H1 (cell line): Measurements from ENCODE around the gene NXT1. TPM values are rescaled to one million over a fixed set of nuclear protein-coding genes. Genes with fewer than 3 reads are reported as not detected.

Experiments
- CTCF ChIA-PET: fragments of 300-600 bp; sonication (Branson Sonifier 250); formaldehyde crosslinking; loops from one replicate; lab custom pipeline; 2021; ENCODE audit not compliant: partially characterized antibody; lab: Charles Lee
- POLR2A ChIA-PET: fragments of 300-600 bp; sonication (Branson Sonifier 250); formaldehyde crosslinking; loops from one replicate; lab custom pipeline; 2021; ENCODE audit warnings: inconsistent platforms; ENCODE audit not compliant: partially characterized antibody; lab: Charles Lee
- DNase-seq, 2 experiments: peaks; one replicate each; pipeline versions ENCODE4 v3.0.0 to v3.0.0-alpha.2; 2010 to 2022; ENCODE audit warnings: low spot score in 2 of 2, low read depth in 1 of 2, mixed read lengths in 1 of 2
- FAIRE-seq: peaks from 2 replicates; lab custom pipeline; 2011; peaks lifted over from hg19 to GRCh38; lab: Jason Lieb, UNC
- H2AFZ ChIP-seq: 2 replicates; pipeline ENCODE4 v1.8.1; 2012; ENCODE audit warnings: low read length, inconsistent platforms
- H2AK5ac ChIP-seq: 2 replicates; pipeline ENCODE4 v1.6.1; 2013; ENCODE audit warnings: low read depth, low read length
- H2BK120ac ChIP-seq: replicated peaks from 2 replicates; pipeline ENCODE3; 2013; ENCODE audit warnings: low read depth, low read length, inconsistent platforms
- H2BK12ac ChIP-seq: 2 replicates; pipeline ENCODE4 v1.6.1; 2013; ENCODE audit warnings: low read depth, low read length
- H2BK15ac ChIP-seq: 2 replicates; pipeline ENCODE4 v1.6.1; 2013; ENCODE audit warnings: low read length
- H2BK20ac ChIP-seq: 2 replicates; pipeline ENCODE4 v1.6.1; 2013; ENCODE audit warnings: low read length
- H2BK5ac ChIP-seq: 2 replicates; pipeline ENCODE4 v1.6.1; 2013; ENCODE audit warnings: low read depth, low read length
- H3K14ac ChIP-seq: 2 replicates; pipeline ENCODE4 v1.6.1; 2013; ENCODE audit warnings: inconsistent platforms; ENCODE audit not compliant: insufficient read length
- H3K18ac ChIP-seq: 2 replicates; pipeline ENCODE4 v1.6.1; 2013; ENCODE audit warnings: low read length; ENCODE audit errors: extremely low read depth
- H3K23ac ChIP-seq: 2 replicates; pipeline ENCODE4 v1.6.1; 2013; ENCODE audit warnings: inconsistent platforms; ENCODE audit not compliant: insufficient read length
- H3K23me2 ChIP-seq: 2 replicates; pipeline ENCODE4 v1.6.1; 2013; ENCODE audit warnings: low read depth, low read length
- H3K27ac ChIP-seq: 2 replicates; pipeline ENCODE4 v1.6.1; 2011; ENCODE audit warnings: low read depth, low read length, inconsistent platforms
- H3K27me3 ChIP-seq, 4 experiments: replicated peaks in 1 of 4; 1 replicate in 1 of 4; 2 replicates in 3 of 4; pipeline versions ENCODE4 v1.6.1 to v1.8.1; 2011 to 2013; ENCODE audit warnings: low read length in 3 of 4, mild to moderate bottlenecking in 3 of 4, inconsistent platforms in 2 of 4, mixed read lengths in 2 of 4, moderate library complexity in 1 of 4; ENCODE audit not compliant: control insufficient read depth in 3 of 4, insufficient read depth in 3 of 4; ENCODE audit errors: extremely low read depth in 1 of 4
- H3K36me3 ChIP-seq, 4 experiments: 2 replicates each; pipeline versions ENCODE4 v1.6.1 to v1.8.1; 2011 to 2013; ENCODE audit warnings: mild to moderate bottlenecking in 4 of 4, low read length in 3 of 4, moderate library complexity in 2 of 4, control low read depth in 1 of 4, inconsistent platforms in 1 of 4; ENCODE audit not compliant: insufficient read depth in 4 of 4, control insufficient read depth in 2 of 4
- H3K4ac ChIP-seq: replicated peaks from 2 replicates; pipeline ENCODE3; 2013; ENCODE audit warnings: low read length, low read depth, mixed read lengths, inconsistent platforms; ENCODE audit not compliant: insufficient read length
- H3K4me1 ChIP-seq, 4 experiments: replicated peaks in 1 of 4; 1 replicate in 1 of 4; 2 replicates in 3 of 4; pipeline versions ENCODE4 v1.6.1 to v1.8.1; 2011 to 2013; ENCODE audit warnings: low read length in 3 of 4, inconsistent platforms in 2 of 4, mixed read lengths in 1 of 4; ENCODE audit not compliant: insufficient read depth in 4 of 4, control insufficient read depth in 3 of 4
- H3K4me2 ChIP-seq, 2 experiments: 2 replicates each; pipeline versions ENCODE4 v1.6.1 to v1.8.1; 2011 to 2013; ENCODE audit warnings: low read depth in 2 of 2, low read length in 2 of 2, control low read depth in 1 of 2, inconsistent platforms in 1 of 2, mild to moderate bottlenecking in 1 of 2; ENCODE audit not compliant: insufficient read depth in 1 of 2
- H3K4me3 ChIP-seq, 4 experiments: fragments of 200-600, 300-600 bp in 1 of 4; sonication (generic), shearing (Covaris generic), sonication (Bioruptor Twin) in 1 of 4; 2 replicates each; pipeline versions ENCODE4 v1.5.1 to v1.8.1; 2011 to 2016; ENCODE audit warnings: low read length in 4 of 4, low read depth in 3 of 4, control low read depth in 2 of 4, inconsistent platforms in 2 of 4, mild to moderate bottlenecking in 2 of 4, mixed read lengths in 1 of 4, moderate library complexity in 1 of 4; ENCODE audit not compliant: insufficient read depth in 2 of 4; ENCODE audit errors: extremely low read depth in 1 of 4
- H3K56ac ChIP-seq: replicated peaks from 2 replicates; pipeline ENCODE3; 2013; ENCODE audit warnings: low read depth, mild to moderate bottlenecking, mixed read lengths, low read length, inconsistent platforms; ENCODE audit not compliant: insufficient read length
- H3K79me1 ChIP-seq: 2 replicates; pipeline ENCODE4 v1.6.1; 2013; ENCODE audit warnings: low read depth, low read length, control low read depth
- H3K79me2 ChIP-seq, 2 experiments: 2 replicates each; pipeline versions ENCODE4 v1.6.1 to v1.8.1; 2012 to 2013; ENCODE audit warnings: low read length in 2 of 2, mild to moderate bottlenecking in 2 of 2, inconsistent platforms in 1 of 2; ENCODE audit not compliant: insufficient read depth in 2 of 2, control insufficient read depth in 1 of 2
- H3K9ac ChIP-seq, 4 experiments: replicated peaks in 1 of 4; 1 replicate in 1 of 4; 2 replicates in 3 of 4; pipeline versions ENCODE4 v1.6.1 to v1.8.1; 2011 to 2013; ENCODE audit warnings: low read depth in 3 of 4, low read length in 3 of 4, control low read depth in 2 of 4, mild to moderate bottlenecking in 2 of 4, moderate library complexity in 2 of 4, inconsistent platforms in 1 of 4; ENCODE audit errors: extremely low read depth in 1 of 4
- H3K9me3 ChIP-seq, 2 experiments: 2 replicates each; pipeline versions ENCODE4 v1.6.1 to v1.8.1; 2012 to 2013; ENCODE audit warnings: mild to moderate bottlenecking in 2 of 2, moderate library complexity in 2 of 2, control low read depth in 1 of 2, inconsistent platforms in 1 of 2, low read depth in 1 of 2, low read length in 1 of 2, mixed read lengths in 1 of 2; ENCODE audit not compliant: insufficient read depth in 2 of 2
- H4K20me1 ChIP-seq, 2 experiments: replicated peaks in 1 of 2; 2 replicates each; pipeline versions ENCODE3 to v1.8.1; 2011 to 2013; ENCODE audit warnings: inconsistent platforms in 2 of 2, low read length in 2 of 2, mild to moderate bottlenecking in 1 of 2; ENCODE audit not compliant: insufficient read depth in 2 of 2, control insufficient read depth in 1 of 2
- H4K5ac ChIP-seq: 2 replicates; pipeline ENCODE4 v1.6.1; 2013; ENCODE audit warnings: low read length, low read depth, mixed read lengths, inconsistent platforms; ENCODE audit not compliant: insufficient read length
- H4K8ac ChIP-seq: 2 replicates; pipeline ENCODE4 v1.8.0; 2013; ENCODE audit warnings: mild to moderate bottlenecking, moderate library complexity, low read length, inconsistent platforms; ENCODE audit not compliant: insufficient read depth; ENCODE audit errors: extremely low read depth
- H4K91ac ChIP-seq: replicated peaks from 2 replicates; pipeline ENCODE3; 2013; ENCODE audit warnings: low read length, mixed read lengths, inconsistent platforms; ENCODE audit not compliant: insufficient read length
- ATF3 ChIP-seq: IDR thresholded peaks from 2 replicates; pipeline ENCODE4 v1.6.1; 2011; ENCODE audit warnings: low read depth, mild to moderate bottlenecking, low read length; ENCODE audit not compliant: insufficient read depth
- BCL11A ChIP-seq, 2 experiments: IDR thresholded peaks; one replicate each; pipeline ENCODE4 v1.6.1; 2011; ENCODE audit warnings: low read depth in 2 of 2, low read length in 2 of 2, mild to moderate bottlenecking in 2 of 2
- CTBP2 ChIP-seq: IDR thresholded peaks from 2 replicates; pipeline ENCODE4 v1.7.0; 2011; ENCODE audit warnings: borderline replicate concordance, mild to moderate bottlenecking, moderate library complexity, mixed read lengths, low read length; ENCODE audit not compliant: insufficient read depth, insufficient read length
- E2F6 ChIP-seq: IDR thresholded peaks from 2 replicates; pipeline ENCODE4 v1.6.1; 2012; ENCODE audit warnings: inconsistent platforms
- GABPA ChIP-seq: IDR thresholded peaks from 2 replicates; pipeline ENCODE4 v1.6.1; 2011; ENCODE audit warnings: mild to moderate bottlenecking, low read length, moderate library complexity, borderline replicate concordance; ENCODE audit not compliant: insufficient read depth
- GTF2F1 ChIP-seq: IDR thresholded peaks from 2 replicates; pipeline ENCODE4 v1.6.1; 2012; ENCODE audit warnings: low read depth, low read length, improper control_type of control experiment, borderline replicate concordance
- MAFK ChIP-seq: IDR thresholded peaks from 2 replicates; pipeline ENCODE4 v1.6.1; 2012; ENCODE audit warnings: low read depth, mild to moderate bottlenecking, improper control_type of control experiment, low read length
- NRF1 ChIP-seq: IDR thresholded peaks from 2 replicates; pipeline ENCODE4 v1.6.1; 2011; ENCODE audit warnings: mild to moderate bottlenecking, low read depth, low read length, improper control_type of control experiment
- POU5F1 ChIP-seq: IDR thresholded peaks from 2 replicates; pipeline ENCODE4 v1.6.1; 2011; ENCODE audit warnings: low read depth, mild to moderate bottlenecking, low read length, moderate library complexity
- RFX5 ChIP-seq: IDR thresholded peaks from 2 replicates; pipeline ENCODE4 v1.6.1; 2011; ENCODE audit warnings: low read depth, low read length, improper control_type of control experiment, borderline replicate concordance
- WGBS, 2 experiments: shearing (Covaris generic) in 1 of 2; methylation state at CpG; one replicate each; pipeline versions ENCODE4 v1.1.6 to v1.1.7; 2013 to 2015; ENCODE audit warnings: low lambda C conversion rate in 2 of 2, mixed read lengths in 2 of 2, inconsistent platforms in 1 of 2, low coverage in 1 of 2, missing lambda C conversion rate in 1 of 2; ENCODE audit not compliant: insufficient replicate concordance in 2 of 2, insufficient coverage in 1 of 2, insufficient read length in 1 of 2; ENCODE audit errors: extremely low coverage in 1 of 2, missing lambda C conversion rate in 1 of 2; 5-methylcytosine and 5-hydroxymethylcytosine counted together
- polyA plus RNA-seq, 7 experiments: library from polyadenylated mRNA; depleted of rRNA in 3 of 7; stranded (reverse) in 5 of 7; unstranded in 2 of 7; fragments of >200 nt in 5 of 7; fragments of 200-250 nt in 2 of 7; gene quantifications; 1 replicate in 5 of 7; 2 replicates in 1 of 7; 4 replicates in 1 of 7; pipeline versions ENCODE4 v1.2.1 to v1.2.3, GENCODE V29; 2011 to 2013; ENCODE audit warnings: missing spikeins in 2 of 7, mixed read lengths in 2 of 7
- total RNA-seq: library from RNA; stranded (reverse); fragmentation: NEBNext Ultra II Directional; extraction: Animal tissue kit (Norgen Biotek cat#: 25700); gene quantifications from 2 replicates; pipeline ENCODE4 v1.2.1, GENCODE V29; 2021

Gene NXT1
- total and polyA plus RNA-seq, 2 of the 8 experiments (the other 6 are each of a cell fraction or from before 2014, with no cell fraction given): 23.1 to 26.5 TPM

- FAIRE-seq (no peak), DNase-seq (no peak)
- no peak for TF ChIP-seq ATF3
- no peak for TF ChIP-seq POU5F1
- TF ChIP-seq GTF2F1: no peak
- no peak for TF ChIP-seq CTBP2
- TF ChIP-seq E2F6: no peak
- TF ChIP-seq GABPA: no peak
- TF ChIP-seq RFX5: no peak
- TF ChIP-seq NRF1: no peak
- no peak for TF ChIP-seq MAFK
- TF ChIP-seq BCL11A (IDR thresholded peaks at IDR 0.05; ENCODE audit: low read depth in 2 of 2, low read length in 2 of 2): no peak
- H4K5ac ChIP-seq: no peak overlapping the region
- 92% methylated on average over 2 of the region's 2 CpGs; no CpG with 5 or more reads in 1 of the 2 experiments for WGBS, 2 experiments
- ChIA-PET POLR2A (no interaction called here), CTCF (interaction anchor here (1.0 to 1.1 kb wide), 2 partner anchors 11 to 291 kb away, joined by 3 to 4 read pairs; no protein-coding TSS in a partner anchor)
- no peak overlapping the region for H2AK5ac ChIP-seq
- no peak overlapping the region for H3K14ac ChIP-seq
- H2BK12ac ChIP-seq: no peak overlapping the region
- no peaks in the 10 kb centered on the region for H3K4me1 ChIP-seq
- H2BK15ac ChIP-seq: no peak overlapping the region
- H3K9ac ChIP-seq: no peak overlapping the region
- peaks cover 5% of the 10 kb centered on the region for H3K79me1 ChIP-seq
- H2AFZ ChIP-seq: no peak overlapping the region
- no peak overlapping the region for H4K8ac ChIP-seq
- no peak overlapping the region for H4K91ac ChIP-seq
- H3K27ac ChIP-seq: no peak overlapping the region
- H3K79me2 ChIP-seq: peaks cover 0 to 44% of the 10 kb centered on the region in 2 experiments; a peak in 3 of 4 replicates
- H3K4me2 ChIP-seq: no peak overlapping the region
- no peak overlapping the region for H3K4me3 ChIP-seq
- H3K18ac ChIP-seq: no peak overlapping the region
- H3K23ac ChIP-seq: no peak overlapping the region
- peaks cover 7 to 15% of the 10 kb centered on the region in 2 experiments for H4K20me1 ChIP-seq
- H3K23me2 ChIP-seq: no peaks in the 10 kb centered on the region
- no peak overlapping the region for H3K4ac ChIP-seq
- no peaks in the 10 kb centered on the region for H3K27me3 ChIP-seq
- H3K36me3 ChIP-seq: peaks cover 12 to 54% (median 37%) of the 10 kb centered on the region in 4 experiments
- no peaks in the 10 kb centered on the region for H3K9me3 ChIP-seq
- no peak overlapping the region for H2BK5ac ChIP-seq
- no peak overlapping the region for H2BK120ac ChIP-seq
- H2BK20ac ChIP-seq: no peak overlapping the region
- no peak overlapping the region for H3K56ac ChIP-seq
These were observed 17.9 kb downstream of the NXT1 start for GRCh38 chr20:23368316-23369071.
